NCI-H345 treated with DMSO at 0.1 percent for 48 hours (cell line): Measurements from ENCODE around the gene XXYLT1.
"Not testable (repeated sequence)": the region's sequence is repeated elsewhere in the genome, so short reads cannot be mapped to it uniquely, and the experiment has no call there.

ENCODE experiments used
- DNase-seq: peaks from one replicate; lab custom pipeline; 2025; ENCODE audit not compliant: unreplicated experiment; lab: John Stamatoyannopoulos, UW

XXYLT1 gene

DNA sequence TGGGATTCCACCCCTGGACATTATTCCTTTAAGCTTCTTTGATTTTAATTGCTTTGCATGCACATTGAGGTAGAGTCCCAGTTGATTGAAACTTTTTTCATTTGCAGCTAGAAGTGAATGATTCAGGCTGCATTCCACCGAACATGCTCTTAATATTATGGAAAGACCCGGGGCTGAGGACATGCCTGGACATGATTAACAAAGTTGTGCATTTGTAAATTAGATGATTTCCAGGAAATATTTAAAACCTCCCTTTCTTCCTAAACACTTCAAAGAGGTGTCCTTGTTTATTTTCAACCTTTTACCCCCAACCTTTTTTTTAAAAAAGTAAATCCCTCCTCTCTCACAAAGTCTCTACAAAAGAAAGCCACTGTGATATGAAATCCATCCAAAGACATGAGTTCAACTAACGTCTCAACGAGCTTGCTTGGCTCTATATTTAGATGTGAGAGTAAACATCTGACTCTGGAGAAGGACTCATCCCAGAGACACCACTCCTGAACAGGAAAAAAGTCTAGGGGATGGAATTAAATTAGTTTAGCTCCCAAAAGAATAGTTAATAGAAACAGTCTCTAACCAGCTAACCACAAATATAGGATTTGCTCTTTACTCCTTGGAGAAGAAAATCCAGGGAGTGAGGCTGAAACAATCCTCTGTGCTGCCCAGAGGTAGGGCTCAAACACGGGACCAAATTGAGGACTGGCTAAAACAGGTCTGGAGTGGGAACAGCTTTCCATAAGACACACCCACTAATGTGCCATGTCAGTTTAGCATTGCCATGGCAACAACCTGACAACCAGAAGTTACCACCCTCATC, 83.1 kb downstream of the XXYLT1 start:
- DNase-seq, result no peak

DNA sequence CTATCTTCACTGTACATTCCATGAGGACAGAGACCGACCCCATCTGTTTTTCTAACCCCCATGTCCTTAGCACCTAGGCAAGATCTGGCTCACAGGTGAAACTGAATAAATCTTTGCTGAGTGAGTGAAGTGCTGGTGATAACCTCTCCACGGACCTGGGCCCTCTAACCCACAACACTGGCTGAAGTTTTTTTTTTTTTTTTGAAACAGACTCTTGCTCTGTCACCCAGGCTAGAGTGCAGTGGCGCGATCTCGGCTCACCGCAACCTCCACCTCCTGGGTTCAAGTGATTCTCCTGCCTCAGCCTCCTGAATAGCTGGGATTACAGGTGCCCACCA, 84.3 kb downstream of the XXYLT1 start:
- DNase-seq, result not testable (repeated sequence)

DNA sequence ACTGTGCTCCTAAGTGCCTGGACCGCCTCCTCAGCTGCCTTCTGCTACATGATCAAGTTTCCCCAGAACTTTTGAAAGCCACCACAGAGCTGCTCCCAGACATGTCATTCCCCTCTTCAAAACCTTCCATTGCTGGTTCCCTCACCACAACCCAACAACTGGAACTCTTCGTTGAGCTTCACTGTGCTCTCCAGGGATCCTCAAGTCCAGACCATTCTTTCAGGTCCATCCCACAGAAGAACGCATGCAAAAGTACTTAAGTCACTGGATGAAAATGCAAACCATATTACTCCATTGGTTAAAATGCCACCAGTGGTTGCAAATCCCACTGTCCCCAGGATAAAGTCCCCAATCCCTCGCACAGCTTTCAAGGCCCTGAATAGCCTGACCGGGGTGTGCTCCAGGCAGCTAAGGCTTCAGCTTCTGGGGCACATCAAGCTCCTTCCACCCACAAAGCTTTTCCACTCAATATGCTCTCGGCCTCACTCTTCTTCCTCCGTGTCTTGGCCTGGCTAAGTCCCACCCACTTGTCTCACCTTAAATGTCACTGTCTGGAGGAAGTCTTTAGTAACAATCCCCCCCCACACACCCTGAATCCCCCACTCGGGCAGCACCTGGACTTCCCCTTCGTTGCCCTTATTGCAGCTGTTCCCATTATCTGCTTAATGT, 84.8 kb downstream of the XXYLT1 start:
- DNase-seq, result no peak

- DNase-seq, result no peak
These were observed 85.4 kb downstream of the XXYLT1 start for GRCh38 chr3:195185583-195185982.

- DNase-seq, result no peak
These were observed 86.1 kb downstream of the XXYLT1 start for GRCh38 chr3:195184716-195185421.

DNA sequence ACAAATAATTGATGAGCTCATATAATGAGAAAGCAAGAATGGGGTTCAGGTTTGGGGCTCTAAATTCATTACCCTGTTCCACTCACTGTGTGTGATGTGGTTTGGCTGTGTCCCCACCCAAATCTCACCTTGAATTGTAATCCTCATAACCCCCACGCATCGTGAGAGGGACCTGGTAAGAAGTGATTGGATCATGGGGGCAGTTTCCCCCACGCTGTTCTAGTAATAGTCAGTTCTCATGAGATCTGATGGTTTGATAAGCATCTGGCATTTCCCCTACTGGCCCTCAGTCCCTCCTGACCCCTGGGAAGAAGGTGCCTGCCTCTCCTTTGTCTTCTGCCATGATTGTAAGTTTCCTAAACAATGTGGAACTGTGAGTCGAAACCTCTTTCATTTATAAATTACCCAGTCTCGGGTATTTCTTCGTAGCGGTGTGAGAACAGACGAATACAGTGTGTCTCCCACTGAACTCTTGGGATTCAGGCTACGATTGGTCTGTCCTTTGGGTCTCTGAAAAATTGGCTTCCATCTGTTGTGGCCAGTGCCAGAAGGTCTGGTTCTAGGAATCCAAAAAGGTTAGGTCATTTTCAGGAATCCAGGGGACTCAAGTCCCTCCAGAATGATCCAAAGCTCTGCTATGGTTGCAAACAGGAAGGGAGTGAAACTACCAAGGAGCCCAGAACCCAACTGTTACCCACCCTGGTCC, 87.7 kb downstream of the XXYLT1 start:
- no peak for DNase-seq

DNA sequence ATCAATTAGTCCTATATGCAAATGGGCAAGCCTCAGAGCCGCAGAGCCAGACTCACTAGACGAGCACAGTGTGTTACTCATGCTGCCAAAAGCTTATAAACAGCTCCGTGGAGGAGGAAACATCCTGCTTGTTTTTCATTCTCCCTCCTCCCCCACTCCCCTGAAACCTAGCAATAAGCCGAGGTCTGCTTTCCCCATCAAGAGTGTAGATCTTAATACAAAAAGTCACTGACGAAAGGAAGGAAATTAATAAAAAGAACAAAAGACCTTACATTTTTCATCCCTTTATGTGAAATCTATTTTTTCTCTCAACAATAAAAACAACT, 88.5 kb downstream of the XXYLT1 start:
- no peak for DNase-seq

- no peak for DNase-seq
These were observed 89.1 kb downstream of the XXYLT1 start for GRCh38 chr3:195181741-195182469.

DNA sequence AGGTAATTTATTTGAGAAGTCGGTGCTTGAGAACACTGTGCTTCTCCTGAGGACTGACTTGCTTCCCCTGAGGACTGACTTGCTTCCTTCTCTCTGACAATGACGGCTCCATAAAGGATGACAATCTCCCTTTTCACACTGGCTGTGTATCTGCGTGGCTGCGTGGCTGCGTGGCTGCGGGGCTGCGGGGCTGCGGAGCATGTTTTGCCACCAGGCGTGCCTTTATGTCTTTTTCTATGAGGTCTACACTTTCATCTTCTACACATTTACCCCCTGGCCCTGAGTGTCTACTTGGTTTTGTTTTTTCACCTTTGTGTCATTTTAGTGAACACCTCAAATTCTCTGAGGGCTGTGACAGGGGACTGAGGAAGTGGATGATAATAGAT, 89.9 kb downstream of the XXYLT1 start:
- DNase-seq, result no peak

DNA sequence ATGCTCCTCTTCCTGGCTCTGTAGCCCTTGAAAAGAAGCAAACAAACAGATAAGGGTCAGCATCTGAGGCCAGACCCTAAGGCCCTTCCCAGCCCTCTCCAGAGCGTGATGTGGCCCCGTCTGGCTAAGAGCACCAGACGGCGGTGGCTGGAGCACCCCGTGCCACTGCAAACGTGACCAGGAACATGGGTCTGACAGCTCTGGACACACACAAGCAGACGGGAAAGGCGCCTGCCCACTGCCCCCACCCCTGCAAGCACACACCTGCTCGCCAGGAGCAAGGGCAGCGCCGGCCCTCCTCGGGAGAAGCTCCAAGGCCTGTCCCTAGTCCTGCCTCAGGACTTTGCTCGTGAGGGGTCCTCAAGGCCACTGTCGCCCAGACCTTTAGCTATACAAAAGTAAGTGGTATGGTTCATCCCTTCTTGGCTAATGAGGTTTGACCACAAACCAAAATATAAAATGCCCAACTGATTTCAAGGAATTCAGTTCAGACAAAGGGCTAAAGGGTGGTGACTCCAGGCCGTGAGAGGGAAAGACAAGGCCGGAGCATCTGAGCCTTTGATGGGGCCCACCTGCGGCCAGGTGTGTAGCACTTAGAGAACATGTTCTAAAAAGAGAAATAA, 90.4 kb downstream of the XXYLT1 start:
- no peak for DNase-seq

GRCh38 chr3:195179776-195180489, 91.0 kb downstream of the XXYLT1 start:
- no peak for DNase-seq

GRCh38 chr3:195178124-195178910, 92.6 kb downstream of the XXYLT1 start:
- peak; percentile 93 for DNase-seq

DNA sequence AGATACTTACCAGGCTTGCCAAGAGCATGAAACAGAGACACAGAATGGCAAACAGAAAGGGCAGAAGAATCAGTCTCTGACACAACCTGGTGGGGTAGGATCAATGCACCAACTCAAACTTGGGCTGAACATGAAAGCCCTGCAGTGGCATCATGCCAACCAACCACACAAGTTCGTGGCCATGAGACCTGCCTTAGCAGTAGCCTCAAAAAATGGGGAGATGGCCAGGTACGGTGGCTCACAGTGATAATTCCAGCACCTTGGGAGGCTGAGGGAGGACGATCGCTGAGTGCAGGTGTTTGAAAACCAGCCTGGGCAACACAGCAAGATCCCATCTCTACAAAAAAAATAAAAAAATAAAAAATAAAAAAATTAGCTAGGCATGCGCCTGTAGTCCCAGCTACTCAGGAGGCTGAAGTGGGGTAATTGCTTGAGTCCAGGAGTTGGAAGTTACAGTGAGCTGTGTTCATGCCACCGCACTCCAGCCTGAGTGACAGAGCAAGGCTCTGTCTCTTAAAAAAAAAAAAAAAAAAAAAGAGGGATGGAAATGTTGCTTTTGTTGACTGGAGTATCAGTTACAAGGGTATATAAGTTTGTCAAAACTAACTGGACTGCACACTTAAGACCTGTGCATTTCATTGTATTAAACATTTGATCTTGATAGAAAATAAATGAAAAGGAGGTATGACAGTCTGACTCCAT, 93.4 kb downstream of the XXYLT1 start:
- no peak for DNase-seq

DNA sequence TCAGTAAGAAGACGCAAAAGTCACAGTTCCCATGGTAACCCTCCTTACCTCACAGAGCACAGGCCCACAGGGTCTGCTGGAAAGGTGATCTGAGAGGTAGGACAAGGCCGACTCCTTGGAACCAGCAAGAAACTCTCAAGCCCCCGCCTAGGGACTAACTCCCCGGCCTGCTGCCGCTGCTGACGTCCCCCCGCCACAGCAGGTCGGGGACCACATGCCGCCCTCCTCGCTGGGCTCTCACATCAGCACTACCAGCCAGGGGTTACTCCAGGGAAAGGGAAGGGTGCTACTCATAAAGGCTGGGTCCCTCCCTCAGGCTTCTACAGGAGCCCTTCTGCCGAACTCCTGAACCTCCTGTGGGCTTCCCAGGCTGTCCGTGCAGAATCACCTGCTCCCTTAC, 94.2 kb downstream of the XXYLT1 start:
- no peak for DNase-seq

DNA sequence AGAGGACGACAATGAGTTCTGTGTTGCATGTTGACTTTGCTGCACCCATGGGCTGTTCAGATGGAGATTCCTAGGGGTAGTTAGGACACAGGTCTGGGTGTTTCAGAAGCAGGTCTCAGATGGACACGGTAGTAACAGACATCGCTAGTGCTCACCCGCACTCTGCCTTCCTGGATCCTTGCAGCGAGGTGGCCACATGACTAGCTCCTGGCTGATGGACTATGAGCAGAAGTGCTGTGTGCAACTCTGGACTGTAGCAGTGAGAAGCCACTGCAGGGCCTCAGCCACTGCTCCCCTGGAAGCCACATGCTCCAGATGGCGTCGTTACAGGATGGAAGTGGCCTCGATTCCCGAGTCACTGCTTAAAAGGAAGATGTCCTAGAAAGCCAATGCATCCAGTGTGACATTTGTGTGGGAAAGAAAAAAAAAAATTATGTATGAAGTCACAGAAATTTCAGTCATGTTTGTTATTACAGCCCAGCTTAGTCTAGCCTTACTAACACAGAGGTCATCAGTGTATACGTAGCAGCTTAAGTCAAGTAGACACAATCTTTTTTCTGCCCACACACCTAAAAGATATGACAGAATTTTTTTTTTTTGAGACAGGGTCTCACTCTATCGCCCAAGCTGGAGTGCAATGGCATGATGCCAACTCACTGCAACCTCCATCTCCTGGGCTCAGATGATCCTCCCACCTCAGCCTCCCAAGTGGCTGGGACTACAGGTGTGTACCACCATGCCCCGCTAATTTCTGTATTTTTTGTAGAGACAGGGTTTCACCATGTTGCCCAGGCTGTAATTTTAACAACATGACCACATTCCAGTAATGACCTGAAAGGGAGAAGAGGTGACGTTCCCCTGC, 95.3 kb downstream of the XXYLT1 start:
- no peak for DNase-seq

- no peak for DNase-seq
These were observed 95.9 kb downstream of the XXYLT1 start for GRCh38 chr3:195175076-195175475.

- no peak for DNase-seq
These were observed 97.3 kb downstream of the XXYLT1 start for GRCh38 chr3:195173657-195174056.

DNA sequence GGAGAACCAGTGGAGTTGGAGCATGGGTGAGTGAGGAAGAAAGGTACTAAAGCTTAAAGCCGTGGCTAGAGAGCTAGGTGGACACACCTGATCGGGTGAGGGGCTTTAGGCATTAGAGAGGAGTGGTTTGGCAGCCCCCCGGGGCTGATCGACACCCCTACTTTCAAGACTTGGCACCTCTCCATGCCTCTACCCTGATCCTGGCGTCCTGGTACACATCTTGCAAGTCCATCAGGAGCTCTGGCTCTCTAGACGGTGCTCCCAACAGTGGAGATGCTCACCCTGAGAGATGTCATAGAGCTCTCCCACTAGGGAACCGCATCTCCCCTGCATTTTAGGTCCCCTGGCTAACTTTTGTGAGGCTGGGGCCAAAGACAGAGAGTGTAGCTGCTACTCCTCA, 98.1 kb downstream of the XXYLT1 start:
- no peak for DNase-seq
